Posterior vena cava (tissue), 2 donors: ENCODE measurements around the gene MANEAL. TPM values are rescaled to one million over a fixed set of nuclear protein-coding genes. Genes with fewer than 3 reads are reported as not detected.

Experiments used
- total RNA-seq, 2 donors: library from RNA; stranded (reverse); fragmentation: NEBNext Ultra II Directional; extraction: Animal tissue kit (Norgen Biotek cat#: 25700); gene quantifications; one replicate each; pipeline ENCODE4 v1.2.1, GENCODE V29; 2021
- donor health status: DM: yes; HTN: yes; CAD: no.
- donor health status: DM: yes; HTN: yes; CAD: no.

MANEAL gene
- total RNA-seq, 2 donors from 2014 or later, result 1.8 to 1.9 TPM

Other genes with a start within 250 kb of the MANEAL start
- gene SNIP1, start 239.6 kb upstream of the MANEAL start, total RNA-seq, result 10 to 100 TPM; 11.3 to 13.9 TPM
- 1 to 10 TPM; 2.1 to 3.9 TPM for gene DNALI1, start 236.9 kb upstream of the MANEAL start, total RNA-seq
- gene GNL2, start 197.9 kb upstream of the MANEAL start, total RNA-seq, result 10 to 100 TPM; 35.7 to 40.0 TPM
- gene RSPO1, start 159.0 kb upstream of the MANEAL start, total RNA-seq, result 1 to 10 TPM in 1 of 2 donors, under 1 TPM in 1; 0.60 to 1.2 TPM
- under 1 TPM; 0.42 to 0.48 TPM for gene CDCA8, start 101.3 kb upstream of the MANEAL start, total RNA-seq
- gene EPHA10, start 28.7 kb upstream of the MANEAL start, total RNA-seq, result under 1 TPM in 1 of 2 donors, not detected in 1; 0.05 TPM
- 10 to 100 TPM; 40.2 to 42.1 TPM for gene C1orf122, start 13.9 kb downstream of the MANEAL start, total RNA-seq
- gene YRDC, start 14.4 kb downstream of the MANEAL start, total RNA-seq, result 10 to 100 TPM in 1 of 2 donors, 1 to 10 TPM in 1; 7.1 to 12.0 TPM
- gene MTF1, start 65.7 kb downstream of the MANEAL start, total RNA-seq, result 10 to 100 TPM; 17.8 to 19.8 TPM
- 10 to 100 TPM; 28.9 to 31.2 TPM for gene INPP5B, start 153.2 kb downstream of the MANEAL start, total RNA-seq
- gene SF3A3, start 196.2 kb downstream of the MANEAL start, total RNA-seq, result 10 to 100 TPM; 42.7 to 48.6 TPM
- gene FHL3, start 211.7 kb downstream of the MANEAL start, total RNA-seq, result 10 to 100 TPM; 55.6 to 80.7 TPM
- 10 to 100 TPM; 45.6 to 61.4 TPM for gene UTP11, start 218.9 kb downstream of the MANEAL start, total RNA-seq